NCI-H2107 treated with DMSO at 0.1 percent for 48 hours (cell line): Measurements from ENCODE around the gene PLCB3.
"Not testable (repeated sequence)": the region's sequence is repeated elsewhere in the genome, so short reads cannot be mapped to it uniquely, and the experiment has no call there.

Source experiments
- DNase-seq: peaks from one replicate; lab custom pipeline; 2025; ENCODE audit not compliant: unreplicated experiment; lab: John Stamatoyannopoulos, UW

The PLCB3 gene

GRCh38 chr11:64235437-64236161 lies 15.7 kb upstream of the PLCB3 start:
- no peak for DNase-seq

GRCh38 chr11:64237484-64237951 lies 13.8 kb upstream of the PLCB3 start:
- DNase-seq, result peak; percentile 73

GRCh38 chr11:64238076-64238475 lies 13.3 kb upstream of the PLCB3 start:
- DNase-seq, result no peak

GRCh38 chr11:64238999-64239398 lies 12.3 kb upstream of the PLCB3 start:
- DNase-seq, result no peak

GRCh38 chr11:64239662-64240434 lies 11.5 kb upstream of the PLCB3 start:
- DNase-seq, result no peak

- peak; percentile 73 for DNase-seq
Observed at GRCh38 chr11:64240435-64241240, 10.7 kb upstream of the PLCB3 start, which contains the start of gene FKBP2. Gene FKBP2 (plus strand): TSS chr11:64241095. CDS start chr11:64242388, 1,293 bp downstream.

GRCh38 chr11:64241241-64241490 lies 10.2 kb upstream of the PLCB3 start:
- peak; percentile 91 for DNase-seq

GRCh38 chr11:64241491-64242374 lies 9.6 kb upstream of the PLCB3 start:
- DNase-seq, result no peak

- no peak for DNase-seq
Observed at GRCh38 chr11:64243236-64243854, 8.0 kb upstream of the PLCB3 start.

- DNase-seq, result no peak
Observed at GRCh38 chr11:64244107-64244506, 7.2 kb upstream of the PLCB3 start.

GRCh38 chr11:64244966-64245365 lies 6.4 kb upstream of the PLCB3 start:
- DNase-seq, result no peak

GRCh38 chr11:64245401-64245796 lies 5.9 kb upstream of the PLCB3 start:
- no peak for DNase-seq

GRCh38 chr11:64245797-64246620 lies 5.3 kb upstream of the PLCB3 start:
- DNase-seq, result peak; percentile 18

GRCh38 chr11:64246621-64246870 lies 4.8 kb upstream of the PLCB3 start:
- DNase-seq, result not testable (repeated sequence)

GRCh38 chr11:64246871-64247728 lies 4.2 kb upstream of the PLCB3 start, which contains the start of gene PPP1R14B:
Gene PPP1R14B (minus strand): TSS chr11:64246943. CDS start chr11:64246673, 270 bp downstream.
- peak; percentile 50 for DNase-seq

- no peak for DNase-seq
Observed at GRCh38 chr11:64247729-64248531, 3.4 kb upstream of the PLCB3 start.

GRCh38 chr11:64248578-64248977 lies 2.8 kb upstream of the PLCB3 start:
- DNase-seq, result no peak

- DNase-seq, result no peak
Observed at GRCh38 chr11:64249038-64249437, 2.3 kb upstream of the PLCB3 start.
